Measurements from ENCODE around the gene ZP1. TPM values are rescaled to one million over a fixed set of nuclear protein-coding genes. Genes with fewer than 3 reads are reported as not detected.

The ZP1 gene
- total RNA-seq, 3 donors from 2014 or later (not counting 1 experiment from before 2014, with no cell fraction given), result 0.35 TPM; not detected in 2

DNA sequence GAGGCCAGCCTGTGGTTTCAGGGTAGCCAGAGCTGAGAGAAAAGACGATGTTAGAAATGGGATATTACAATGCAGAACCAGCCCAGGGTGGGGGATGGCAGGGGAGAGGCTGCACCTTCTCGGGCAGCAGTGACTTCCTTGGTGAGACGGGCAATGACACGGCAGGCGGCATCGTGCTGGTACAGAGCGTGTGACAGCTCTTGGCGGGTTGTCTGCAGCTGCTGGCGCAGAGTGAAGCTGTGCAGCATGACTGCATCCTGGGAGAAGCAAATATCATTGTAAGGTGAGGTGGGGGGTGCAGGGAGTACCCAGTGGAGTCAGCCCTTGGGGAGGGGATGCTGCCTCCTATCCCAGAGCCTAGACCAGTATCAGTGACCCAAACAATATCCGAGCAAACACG lies 35.3 kb downstream of the ZP1 start:
- H3K4me3 ChIP-seq (ENCODE audit: low read length), result no peak overlapping the region
- DNase-seq (no peak), ATAC-seq (no peak)
- H3K36me3 Mint-ChIP-seq, result peaks cover 11% of the 10 kb centered on the region
- H3K9me3 ChIP-seq (ENCODE audit: control insufficient read depth, insufficient read depth, low read length), result no peaks in the 10 kb centered on the region
- WGBS (ENCODE audit: insufficient coverage), result 92% methylated on average over 11 of the region's 11 CpGs
- H3K27me3 ChIP-seq (ENCODE audit: control insufficient read depth, insufficient read depth, low read length), result no peaks in the 10 kb centered on the region
- no peaks in the 10 kb centered on the region for H3K27me3 Mint-ChIP-seq (ENCODE audit: low read depth in 2 of 2)
- TF ChIP-seq, protein P1, sequence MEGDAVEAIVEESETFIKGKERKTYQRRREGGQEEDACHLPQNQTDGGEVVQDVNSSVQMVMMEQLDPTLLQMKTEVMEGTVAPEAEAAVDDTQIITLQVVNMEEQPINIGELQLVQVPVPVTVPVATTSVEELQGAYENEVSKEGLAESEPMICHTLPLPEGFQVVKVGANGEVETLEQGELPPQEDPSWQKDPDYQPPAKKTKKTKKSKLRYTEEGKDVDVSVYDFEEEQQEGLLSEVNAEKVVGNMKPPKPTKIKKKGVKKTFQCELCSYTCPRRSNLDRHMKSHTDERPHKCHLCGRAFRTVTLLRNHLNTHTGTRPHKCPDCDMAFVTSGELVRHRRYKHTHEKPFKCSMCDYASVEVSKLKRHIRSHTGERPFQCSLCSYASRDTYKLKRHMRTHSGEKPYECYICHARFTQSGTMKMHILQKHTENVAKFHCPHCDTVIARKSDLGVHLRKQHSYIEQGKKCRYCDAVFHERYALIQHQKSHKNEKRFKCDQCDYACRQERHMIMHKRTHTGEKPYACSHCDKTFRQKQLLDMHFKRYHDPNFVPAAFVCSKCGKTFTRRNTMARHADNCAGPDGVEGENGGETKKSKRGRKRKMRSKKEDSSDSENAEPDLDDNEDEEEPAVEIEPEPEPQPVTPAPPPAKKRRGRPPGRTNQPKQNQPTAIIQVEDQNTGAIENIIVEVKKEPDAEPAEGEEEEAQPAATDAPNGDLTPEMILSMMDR (IDR thresholded peaks at IDR 0.05), result no peak
- H3K4me1 ChIP-seq (ENCODE audit: control insufficient read depth, insufficient read depth, low read length), result peaks cover 25% of the 10 kb centered on the region
- H3K4me1 Mint-ChIP-seq, result peaks cover 38 to 42% of the 10 kb centered on the region in 2 donors
- intact Hi-C loops (cut with micrococcal nuclease), result no loop called here
- peaks cover 48% of the 10 kb centered on the region for H3K36me3 ChIP-seq (ENCODE audit: control insufficient read depth, insufficient read depth, low read length)
- no peaks in the 10 kb centered on the region for H3K9me3 Mint-ChIP-seq
- no peak overlapping the region for H3K27ac Mint-ChIP-seq
- H3K27ac ChIP-seq (ENCODE audit: low read length), result no peak overlapping the region
- H3K4me3 Mint-ChIP-seq, result no peak overlapping the region

DNA sequence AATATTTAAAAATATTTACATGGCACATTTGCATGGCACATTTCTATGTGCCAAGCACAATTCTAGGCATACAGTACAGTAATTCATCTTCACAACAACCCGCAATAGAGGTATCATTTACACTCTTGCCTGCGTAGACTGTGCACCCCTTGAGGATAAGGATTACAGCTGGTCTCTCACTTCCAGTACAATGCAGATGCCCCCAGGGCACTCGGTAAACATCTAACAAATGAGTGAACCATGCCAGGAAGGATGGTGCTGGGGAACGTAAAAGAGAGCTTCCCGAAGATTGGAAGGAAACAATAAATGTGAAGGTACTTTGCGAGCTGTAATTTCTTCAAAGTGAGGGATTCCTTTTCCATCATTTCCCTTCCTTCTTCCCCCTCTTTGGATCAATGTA lies 37.7 kb downstream of the ZP1 start:
- DNase-seq, result no peak
- H3K9me3 ChIP-seq (ENCODE audit: control insufficient read depth, insufficient read depth, low read length), result no peaks in the 10 kb centered on the region
- Mint-ChIP-seq H3K27me3 (ENCODE audit: low read depth in 2 of 2) (peaks cover 0 to 4% of the 10 kb centered on the region in 2 donors), H3K36me3 (no peaks in the 10 kb centered on the region), H3K9me3 (no peaks in the 10 kb centered on the region), H3K4me3 (peak overlapping the region; percentile 96), H3K4me1 (peaks cover 38 to 42% of the 10 kb centered on the region in 2 donors), H3K27ac (peak overlapping the region; percentile 94 to 96)
- TF ChIP-seq, protein P1 (IDR thresholded peaks at IDR 0.05), result no peak
- 44% methylated on average over 5 of the region's 6 CpGs for WGBS (ENCODE audit: insufficient coverage)
- peaks cover 28% of the 10 kb centered on the region for H3K4me1 ChIP-seq (ENCODE audit: control insufficient read depth, insufficient read depth, low read length)
- H3K4me3 ChIP-seq (ENCODE audit: low read length), result no peak overlapping the region
- ATAC-seq, result no peak
- H3K27me3 ChIP-seq (ENCODE audit: control insufficient read depth, insufficient read depth, low read length), result no peaks in the 10 kb centered on the region
- H3K27ac ChIP-seq (ENCODE audit: low read length), result no peak overlapping the region
- peaks cover 26% of the 10 kb centered on the region for H3K36me3 ChIP-seq (ENCODE audit: control insufficient read depth, insufficient read depth, low read length)
- intact Hi-C loops (cut with micrococcal nuclease), result no loop called here

DNA sequence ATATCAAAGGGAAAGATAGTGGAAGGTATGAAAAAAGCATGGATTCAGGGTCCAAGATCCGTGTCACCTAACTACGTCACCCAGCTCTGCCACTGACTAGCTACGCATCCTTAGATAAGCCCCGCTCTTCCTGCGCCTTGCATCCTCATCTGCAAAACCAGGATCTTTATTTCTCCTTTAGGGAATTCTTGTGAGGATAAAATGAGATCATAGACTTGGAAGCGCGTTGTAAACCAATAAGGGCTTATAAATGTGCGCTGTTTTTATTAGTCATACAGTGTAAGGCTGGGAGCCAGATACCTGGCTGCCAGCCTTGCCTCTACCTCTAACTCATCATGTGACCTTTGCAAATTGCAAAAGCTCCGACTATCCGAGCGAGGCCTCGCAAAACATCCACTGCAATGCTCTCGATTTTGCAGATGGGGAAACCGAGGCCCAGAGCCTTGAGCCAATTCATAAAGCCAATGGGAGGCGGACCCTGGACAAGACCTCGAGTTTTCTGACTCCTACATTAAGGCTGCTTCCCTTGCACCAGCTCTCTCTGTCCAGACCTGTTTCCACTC lies 38.3 kb downstream of the ZP1 start:
- 10% methylated on average over 15 of the region's 16 CpGs for WGBS (ENCODE audit: insufficient coverage)
- Histone ChIP-seq H3K36me3 (ENCODE audit: control insufficient read depth, insufficient read depth, low read length) (peaks cover 21% of the 10 kb centered on the region), H3K27ac (ENCODE audit: low read length) (peak overlapping the region; percentile 36), H3K9me3 (ENCODE audit: control insufficient read depth, insufficient read depth, low read length) (no peaks in the 10 kb centered on the region), H3K27me3 (ENCODE audit: control insufficient read depth, insufficient read depth, low read length) (no peaks in the 10 kb centered on the region), H3K4me1 (ENCODE audit: control insufficient read depth, insufficient read depth, low read length) (peaks cover 29% of the 10 kb centered on the region), H3K4me3 (ENCODE audit: low read length) (peak overlapping the region; percentile 56)
- H3K9me3 Mint-ChIP-seq, result no peaks in the 10 kb centered on the region
- H3K4me1 Mint-ChIP-seq, result peaks cover 38 to 43% of the 10 kb centered on the region in 2 donors
- H3K27ac Mint-ChIP-seq, result peak overlapping the region; percentile 94 to 96
- TF ChIP-seq, protein P1 (IDR thresholded peaks at IDR 0.05), result no peak
- H3K4me3 Mint-ChIP-seq, result peak overlapping the region; percentile 96
- peak in 1 of 2 donors; percentile 54 for DNase-seq
- H3K36me3 Mint-ChIP-seq, result no peaks in the 10 kb centered on the region
- no peak for ATAC-seq
- intact Hi-C loops (cut with micrococcal nuclease), result loop anchor here (1.0 to 2.0 kb wide), 2 partner anchors 10 to 255 kb away; partner anchors contain the start of gene VPS37C
- peaks cover 0 to 4% of the 10 kb centered on the region in 2 donors for H3K27me3 Mint-ChIP-seq (ENCODE audit: low read depth in 2 of 2)

All from natural killer cell (primary cell).